Hepatocyte (in vitro differentiated cells): Measurements from ENCODE around the gene CLK3. TPM values are rescaled to one million over a fixed set of nuclear protein-coding genes. Genes with fewer than 3 reads are reported as not detected.
"Not testable (repeated sequence)": the region's sequence is repeated elsewhere in the genome, so short reads cannot be mapped to it uniquely, and the experiment has no call there.

ENCODE experiments used
- DNase-seq: peaks from one replicate; pipeline ENCODE4 v3.0.0-alpha.2; 2016; ENCODE audit warnings: low spot score
- H2AFZ ChIP-seq: fragments of 200-600 bp; sonication (generic); 2 replicates; pipeline ENCODE4 v1.6.0; 2016; ENCODE audit warnings: antibody characterized with exemption, mild to moderate bottlenecking
- H3K27ac ChIP-seq: fragments of 200-600 bp; sonication (generic); 2 replicates; pipeline ENCODE4 v1.5.1; 2016; ENCODE audit warnings: mild to moderate bottlenecking
- H3K27me3 ChIP-seq: fragments of 200-600 bp; sonication (generic); 2 replicates; pipeline ENCODE4 v1.6.1; 2016
- H3K36me3 ChIP-seq: fragments of 200-600 bp; sonication (generic); replicated peaks from 2 replicates; pipeline ENCODE4 v1.5.1; 2016; ENCODE audit warnings: low read depth; ENCODE audit not compliant: insufficient read depth
- H3K4me1 ChIP-seq: fragments of 200-600 bp; sonication (generic); 2 replicates; pipeline ENCODE4 v1.5.1; 2016; ENCODE audit warnings: mild to moderate bottlenecking, moderate library complexity; ENCODE audit not compliant: insufficient read depth
- H3K4me2 ChIP-seq: fragments of 200-600 bp; sonication (generic); 2 replicates; pipeline ENCODE4 v1.6.0; 2016
- H3K4me3 ChIP-seq: fragments of 200-600 bp; sonication (generic); 2 replicates; pipeline ENCODE4 v1.5.1; 2016; ENCODE audit warnings: mild to moderate bottlenecking
- H3K79me2 ChIP-seq: fragments of 200-600 bp; sonication (generic); 2 replicates; pipeline ENCODE4 v1.6.0; 2017; ENCODE audit warnings: mild to moderate bottlenecking
- H3K9me2 ChIP-seq: fragments of 200-600 bp; sonication (generic); replicated peaks from 2 replicates; pipeline ENCODE4 v1.6.0; 2017; ENCODE audit warnings: mild to moderate bottlenecking; ENCODE audit not compliant: insufficient read depth
- H3K9me3 ChIP-seq: fragments of 200-600 bp; sonication (generic); 2 replicates; pipeline ENCODE4 v1.5.1; 2016; ENCODE audit warnings: low read depth, mild to moderate bottlenecking
- H4K20me1 ChIP-seq: fragments of 200-600 bp; sonication (generic); 2 replicates; pipeline ENCODE4 v1.6.0; 2016; ENCODE audit warnings: mild to moderate bottlenecking; ENCODE audit not compliant: insufficient read depth, poor library complexity, severe bottlenecking
- CTCF ChIP-seq: fragments of 200-600 bp; sonication (generic); IDR thresholded peaks from 2 replicates; pipeline ENCODE4 v1.5.1; 2016; ENCODE audit warnings: antibody characterized with exemption, mild to moderate bottlenecking; ENCODE audit not compliant: poor library complexity
- EZH2 ChIP-seq: fragments of 200-600 bp; sonication (generic); IDR thresholded peaks from 2 replicates; pipeline ENCODE4 v1.6.1; 2016; ENCODE audit warnings: antibody characterized with exemption, mild to moderate bottlenecking, borderline replicate concordance
- EZH2phosphoT487 ChIP-seq: fragments of 200-600 bp; sonication (generic); IDR thresholded peaks from one replicate; pipeline ENCODE4 v1.6.1; 2018; ENCODE audit warnings: antibody characterized with exemption, mild to moderate bottlenecking, low read depth, moderate library complexity; ENCODE audit not compliant: unreplicated experiment, severe bottlenecking
- WGBS: methylation state at CpG from one replicate; pipeline ENCODE4 v1.1.6; 2016; ENCODE audit warnings: low lambda C conversion rate; ENCODE audit errors: missing lambda C conversion rate; 5-methylcytosine and 5-hydroxymethylcytosine counted together
- polyA plus RNA-seq: library from polyadenylated mRNA; unstranded; fragments of >200 nt; fragmentation: Nextera tagmentation; extraction: Ambion mirVana; gene quantifications from 2 replicates; pipeline ENCODE4 v1.2.1, GENCODE V29; 2016
- total RNA-seq: library from RNA; depleted of rRNA; stranded (reverse); fragments of >200 nt; gene quantifications from 2 replicates; pipeline ENCODE4 v1.2.3, GENCODE V29; 2014

Gene CLK3
- total and polyA plus RNA-seq, 2 experiments from 2014 or later = 69.0 to 71.3 TPM

- Histone ChIP-seq H3K9me2 (no peaks in the 10 kb centered on the region), H2AFZ (no peak overlapping the region), H3K27me3 (no peaks in the 10 kb centered on the region), H3K36me3 (no peaks in the 10 kb centered on the region), H3K4me2 (no peak overlapping the region), H4K20me1 (peaks cover 10% of the 10 kb centered on the region), H3K79me2 (no peaks in the 10 kb centered on the region), H3K27ac (no peak overlapping the region), H3K4me3 (no peak overlapping the region), H3K4me1 (no peaks in the 10 kb centered on the region), H3K9me3 (no peaks in the 10 kb centered on the region)
- DNase-seq = no peak
- no peak for TF ChIP-seq CTCF
- TF ChIP-seq EZH2phosphoT487 = no peak
- 84% methylated on average over 5 of the region's 5 CpGs for WGBS
Observed at GRCh38 chr15:74628949-74629348, 13.3 kb downstream of the CLK3 start.

GRCh38 chr15:74629696-74630095 lies 14.1 kb downstream of the CLK3 start:
- not testable (repeated sequence) for H3K36me3 ChIP-seq, H2AFZ ChIP-seq, H4K20me1 ChIP-seq, H3K27me3 ChIP-seq, H3K79me2 ChIP-seq, H3K4me2 ChIP-seq, H3K9me2 ChIP-seq, H3K4me3 ChIP-seq, H3K9me3 ChIP-seq, H3K4me1 ChIP-seq, DNase-seq, H3K27ac ChIP-seq
- WGBS = 93% methylated on average over 8 of the region's 10 CpGs

DNA sequence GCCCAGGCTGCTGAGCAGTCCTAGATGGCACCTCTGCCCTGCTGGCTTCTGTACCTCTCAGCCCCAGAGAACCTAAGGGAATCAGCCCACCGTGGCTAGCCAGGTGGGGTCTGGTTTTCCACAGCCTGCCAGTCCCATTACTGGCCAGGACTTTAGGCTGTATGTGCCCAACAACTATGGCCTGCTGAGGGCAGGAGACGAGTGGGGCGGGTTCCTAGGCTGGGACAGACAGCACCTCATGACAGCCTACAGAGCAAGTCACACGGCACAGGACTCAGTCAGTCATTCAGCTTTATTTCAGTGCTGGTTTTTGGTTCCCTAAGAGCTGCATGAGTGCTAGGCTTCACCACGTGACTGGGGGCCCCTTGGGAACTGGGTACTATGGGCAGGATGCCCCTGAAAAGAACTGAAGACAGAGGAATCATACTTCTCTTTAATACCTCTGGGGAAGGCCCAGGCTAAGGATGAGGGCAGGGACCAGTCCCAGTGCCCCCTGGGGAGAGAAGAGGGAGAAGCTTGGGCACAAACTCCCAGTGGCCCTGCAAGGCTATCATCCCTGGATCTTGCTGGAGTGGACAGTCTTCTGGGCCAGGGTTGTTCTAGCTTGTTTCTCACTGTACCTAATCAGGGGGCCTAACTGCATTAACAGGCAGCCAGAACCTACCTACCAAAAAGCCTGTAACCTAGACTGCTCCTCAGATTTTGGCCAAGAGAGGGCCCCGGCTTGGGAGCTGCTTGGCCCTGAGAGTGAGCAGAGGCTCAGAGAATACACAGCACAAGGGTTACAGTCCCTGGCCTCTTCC lies 14.8 kb downstream of the CLK3 start:
- H3K9me3 ChIP-seq = no peaks in the 10 kb centered on the region
- 84% methylated on average over 6 of the region's 6 CpGs for WGBS
- H3K27ac ChIP-seq = no peak overlapping the region
- TF ChIP-seq CTCF (no peak), EZH2phosphoT487 (no peak), EZH2 (no peak)
- H3K79me2 ChIP-seq = no peaks in the 10 kb centered on the region
- H3K9me2 ChIP-seq = no peaks in the 10 kb centered on the region
- no peaks in the 10 kb centered on the region for H3K27me3 ChIP-seq
- H4K20me1 ChIP-seq = peaks cover 8% of the 10 kb centered on the region
- H3K4me1 ChIP-seq = no peaks in the 10 kb centered on the region
- no peak overlapping the region for H2AFZ ChIP-seq
- no peak for DNase-seq
- H3K4me3 ChIP-seq = no peak overlapping the region
- no peaks in the 10 kb centered on the region for H3K36me3 ChIP-seq
- no peak overlapping the region for H3K4me2 ChIP-seq

DNA sequence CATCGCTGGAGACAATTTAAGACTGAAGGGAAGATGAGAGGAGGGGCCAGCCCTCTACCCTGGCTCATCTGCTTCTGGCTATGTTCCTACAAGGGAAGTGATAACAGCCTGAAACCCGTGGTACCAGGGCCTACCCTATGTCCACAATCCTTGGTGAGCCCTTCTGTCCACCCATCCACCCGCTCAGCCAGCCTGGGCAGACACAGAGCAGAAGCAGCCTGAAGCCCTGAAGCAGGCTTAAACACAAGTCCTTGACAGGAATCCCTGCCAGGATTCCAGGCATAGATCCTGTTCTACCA lies 15.4 kb downstream of the CLK3 start:
- peaks cover 8% of the 10 kb centered on the region for H4K20me1 ChIP-seq
- no peak overlapping the region for H3K4me3 ChIP-seq
- no peak for DNase-seq
- no peak overlapping the region for H2AFZ ChIP-seq
- no peaks in the 10 kb centered on the region for H3K27me3 ChIP-seq
- H3K27ac ChIP-seq = no peak overlapping the region
- H3K4me2 ChIP-seq = no peak overlapping the region
- H3K36me3 ChIP-seq = no peaks in the 10 kb centered on the region
- H3K4me1 ChIP-seq = no peaks in the 10 kb centered on the region
- H3K79me2 ChIP-seq = no peaks in the 10 kb centered on the region
- no peaks in the 10 kb centered on the region for H3K9me2 ChIP-seq
- 87% methylated on average over 3 of the region's 3 CpGs for WGBS
- no peak for TF ChIP-seq EZH2phosphoT487
- no peak for TF ChIP-seq EZH2
- TF ChIP-seq CTCF = no peak
- no peaks in the 10 kb centered on the region for H3K9me3 ChIP-seq
